COLO829 (cell line): ENCODE results near the gene TMC5.

Experiments
- DNase-seq: peaks from one replicate; pipeline ENCODE4 v3.0.0; 2012; ENCODE audit warnings: low spot score

TMC5 gene

GRCh38 chr16:19506965-19507364, 89.3 kb downstream of the TMC5 start:
- no peak for DNase-seq

- no peak for DNase-seq
These were observed 90.2 kb downstream of the TMC5 start for GRCh38 chr16:19507867-19508266.

GRCh38 chr16:19512297-19512696, 94.6 kb downstream of the TMC5 start:
- no peak for DNase-seq

- no peak for DNase-seq
These were observed 95.8 kb downstream of the TMC5 start for GRCh38 chr16:19513377-19514053.

- DNase-seq: no peak
These were observed 98.1 kb downstream of the TMC5 start for GRCh38 chr16:19515757-19516156.

GRCh38 chr16:19517424-19518089, 99.9 kb downstream of the TMC5 start:
- DNase-seq: no peak

- DNase-seq: no peak
These were observed 100.7 kb downstream of the TMC5 start for GRCh38 chr16:19518388-19518787.

GRCh38 chr16:19520861-19521331, 103.2 kb downstream of the TMC5 start:
- DNase-seq: peak; percentile 13

GRCh38 chr16:19521471-19522396, 104.1 kb downstream of the TMC5 start, which contains the start of gene GDE1:
TSS of gene GDE1 (minus strand) at chr16:19522098. CDS start at chr16:19521964, 134 bp downstream.
- peak; percentile 90 for DNase-seq

- no peak for DNase-seq
These were observed 104.7 kb downstream of the TMC5 start for GRCh38 chr16:19522397-19522732.

GRCh38 chr16:19522760-19523159, 105.1 kb downstream of the TMC5 start:
- no peak for DNase-seq

- DNase-seq: no peak
These were observed 105.5 kb downstream of the TMC5 start for GRCh38 chr16:19523184-19523558.

- peak; percentile 96 for DNase-seq
These were observed 106.1 kb downstream of the TMC5 start, which contains the start of gene CCP110 for GRCh38 chr16:19523559-19524355. TSS of gene CCP110 (plus strand) at chr16:19523942. CDS start at chr16:19527882, 3,940 bp downstream.

- DNase-seq: no peak
These were observed 106.6 kb downstream of the TMC5 start for GRCh38 chr16:19524356-19524615.

GRCh38 chr16:19524616-19525384, 107.1 kb downstream of the TMC5 start:
- no peak for DNase-seq

- DNase-seq: no peak
These were observed 107.7 kb downstream of the TMC5 start for GRCh38 chr16:19525385-19525723.

- DNase-seq: no peak
These were observed 109.5 kb downstream of the TMC5 start for GRCh38 chr16:19527161-19527560.

GRCh38 chr16:19528666-19529065, 111.0 kb downstream of the TMC5 start:
- no peak for DNase-seq

- DNase-seq: no peak
These were observed 114.9 kb downstream of the TMC5 start for GRCh38 chr16:19532601-19533000.

GRCh38 chr16:19540241-19540970, 122.7 kb downstream of the TMC5 start:
- no peak for DNase-seq
